CD8-positive, alpha-beta memory T cell (primary cell): ENCODE data around the gene P4HA2. TPM values are rescaled to one million over a fixed set of nuclear protein-coding genes. Genes with fewer than 3 reads are reported as not detected.

ENCODE experiments used
- CTCF ChIA-PET: fragments of 350-600 bp; sonication (Branson Sonifier 250); formaldehyde crosslinking; loops from one replicate; lab custom pipeline; 2021; ENCODE audit warnings: antibody characterized with exemption; lab: Charles Lee
- POLR2A ChIA-PET: fragments of 350-600 bp; sonication (Branson Sonifier 250); formaldehyde crosslinking; loops from one replicate; lab custom pipeline; 2021; ENCODE audit warnings: antibody characterized with exemption; lab: Charles Lee
- DNase-seq, 5 donors: peaks; one replicate each; pipeline versions ENCODE4 v3.0.0 to v3.0.0-alpha.2; 2020 to 2022; ENCODE audit warnings: mixed read lengths in 1 of 5
- H3K27ac ChIP-seq: one replicate; pipeline ENCODE4 v1.7.0; 2013; ENCODE audit warnings: low read depth, mild to moderate bottlenecking, low read length, moderate library complexity
- H3K27me3 ChIP-seq: 2 replicates; pipeline ENCODE4 v1.7.0; 2013; ENCODE audit warnings: low read length, mild to moderate bottlenecking; ENCODE audit not compliant: insufficient read depth, poor library complexity, severe bottlenecking
- H3K36me3 ChIP-seq: 2 replicates; pipeline ENCODE4 v1.7.0; 2013; ENCODE audit warnings: mild to moderate bottlenecking, low read length, moderate library complexity; ENCODE audit not compliant: insufficient read depth
- H3K4me1 ChIP-seq: 2 replicates; pipeline ENCODE4 v1.7.0; 2013; ENCODE audit warnings: mild to moderate bottlenecking, low read length, moderate library complexity; ENCODE audit not compliant: insufficient read depth
- H3K4me3 ChIP-seq: 2 replicates; pipeline ENCODE4 v1.7.0; 2013; ENCODE audit warnings: mild to moderate bottlenecking, low read length
- H3K9me3 ChIP-seq: 2 replicates; pipeline ENCODE4 v1.7.0; 2013; ENCODE audit warnings: mild to moderate bottlenecking, low read length
- H3K27ac Mint-ChIP-seq, 8 donors: one replicate each; pipeline ENCODE4 v1.8.0; 2020 to 2021; ENCODE audit warnings: mixed read lengths in 8 of 8, mild to moderate bottlenecking in 6 of 8, inconsistent platforms in 3 of 8, moderate library complexity in 3 of 8
- H3K27me3 Mint-ChIP-seq, 2 donors: one replicate each; pipeline ENCODE4 v1.8.0; 2020 to 2021; ENCODE audit warnings: mixed read lengths in 2 of 2, mild to moderate bottlenecking in 1 of 2, moderate library complexity in 1 of 2
- H3K36me3 Mint-ChIP-seq, 3 donors: one replicate each; pipeline ENCODE4 v1.8.0; 2020 to 2021; ENCODE audit warnings: mixed read lengths in 3 of 3, inconsistent platforms in 1 of 3, mild to moderate bottlenecking in 1 of 3
- H3K4me1 Mint-ChIP-seq, 3 donors: one replicate each; pipeline ENCODE4 v1.8.0; 2020 to 2021; ENCODE audit warnings: mixed read lengths in 3 of 3, inconsistent platforms in 1 of 3, mild to moderate bottlenecking in 1 of 3
- H3K4me3 Mint-ChIP-seq, 7 donors: one replicate each; pipeline ENCODE4 v1.8.0; 2020 to 2021; ENCODE audit warnings: mixed read lengths in 7 of 7, mild to moderate bottlenecking in 6 of 7, moderate library complexity in 4 of 7, inconsistent platforms in 2 of 7
- H3K9me3 Mint-ChIP-seq, 5 donors: one replicate each; pipeline ENCODE4 v1.8.0; 2020 to 2022; ENCODE audit warnings: mixed read lengths in 5 of 5, mild to moderate bottlenecking in 3 of 5, moderate library complexity in 2 of 5, inconsistent platforms in 1 of 5
- polyA plus RNA-seq: library from polyadenylated mRNA; unstranded; fragments of 300-500 nt; fragmentation: Illumina TruSeq; gene quantifications from one replicate; pipeline ENCODE4 v1.2.3, GENCODE V29; 2021
- total RNA-seq, 2 experiments: library from RNA; stranded (reverse); gene quantifications; one replicate each; pipeline ENCODE4 v1.2.3, GENCODE V29; 2021

P4HA2 gene
- total and polyA plus RNA-seq, 3 experiments from 2014 or later: 7.2 to 7.9 TPM; not detected in 1

GRCh38 chr5:132190161-132190817 lies 37.4 kb downstream of the P4HA2 start:
- Mint-ChIP-seq H3K27me3 (peaks cover 7 to 13% of the 10 kb centered on the region in 2 donors), H3K9me3 (no peaks in the 10 kb centered on the region), H3K36me3 (no peaks in the 10 kb centered on the region), H3K4me1 (peaks cover 0 to 7% (median 5%) of the 10 kb centered on the region in 3 donors), H3K27ac (no peak overlapping the region), H3K4me3 (no peak overlapping the region)
- peak in 2 of 5 donors; percentile 27 to 33 for DNase-seq
- H3K4me3 ChIP-seq: no peak overlapping the region
- no peak overlapping the region for H3K27ac ChIP-seq
- POLR2A ChIA-PET: no interaction called here
- CTCF ChIA-PET: interaction anchor here (0.8 to 1.4 kb wide), 7 partner anchors 8 to 629 kb away, joined by 3 to 7 read pairs (median 4); no protein-coding TSS in a partner anchor
- no peaks in the 10 kb centered on the region for H3K27me3 ChIP-seq
- no peaks in the 10 kb centered on the region for H3K36me3 ChIP-seq
- H3K4me1 ChIP-seq: no peaks in the 10 kb centered on the region
- H3K9me3 ChIP-seq: no peaks in the 10 kb centered on the region

- CTCF ChIA-PET: no interaction called here
Observed at GRCh38 chr5:132184588-132184987, 43.1 kb downstream of the P4HA2 start.

GRCh38 chr5:132183723-132184122 lies 43.9 kb downstream of the P4HA2 start:
- H3K4me1 Mint-ChIP-seq: peaks cover 4 to 14% (median 10%) of the 10 kb centered on the region in 3 donors
- no peak overlapping the region for H3K27ac ChIP-seq
- H3K27ac Mint-ChIP-seq: no peak overlapping the region
- no peaks in the 10 kb centered on the region for H3K9me3 Mint-ChIP-seq
- no peak overlapping the region for H3K4me3 ChIP-seq
- ChIA-PET POLR2A (no interaction called here), CTCF (no interaction called here)
- peaks cover 6% of the 10 kb centered on the region for H3K4me1 ChIP-seq
- H3K27me3 ChIP-seq: no peaks in the 10 kb centered on the region
- peaks cover 0 to 2% (median 0%) of the 10 kb centered on the region in 3 donors for H3K36me3 Mint-ChIP-seq
- H3K9me3 ChIP-seq: no peaks in the 10 kb centered on the region
- no peak for DNase-seq
- H3K36me3 ChIP-seq: no peaks in the 10 kb centered on the region
- peaks cover 7 to 10% of the 10 kb centered on the region in 2 donors for H3K27me3 Mint-ChIP-seq
- H3K4me3 Mint-ChIP-seq: no peak overlapping the region

More at GRCh38 chr5:132184588-132184987, 43.1 kb downstream of the P4HA2 start:
- Histone ChIP-seq H3K9me3 (no peaks in the 10 kb centered on the region), H3K36me3 (no peaks in the 10 kb centered on the region), H3K4me3 (no peak overlapping the region), H3K27me3 (no peaks in the 10 kb centered on the region), H3K4me1 (peaks cover 4% of the 10 kb centered on the region), H3K27ac (no peak overlapping the region)
- Mint-ChIP-seq H3K36me3 (peaks cover 0 to 2% (median 0%) of the 10 kb centered on the region in 3 donors), H3K4me1 (peaks cover 4 to 9% (median 8%) of the 10 kb centered on the region in 3 donors), H3K27me3 (peaks cover 7 to 13% of the 10 kb centered on the region in 2 donors), H3K4me3 (no peak overlapping the region), H3K9me3 (no peaks in the 10 kb centered on the region), H3K27ac (no peak overlapping the region)
- POLR2A ChIA-PET: no interaction called here
- no peak for DNase-seq

- Mint-ChIP-seq H3K4me1 (peaks cover 4 to 14% (median 10%) of the 10 kb centered on the region in 3 donors), H3K36me3 (peaks cover 0 to 2% (median 0%) of the 10 kb centered on the region in 3 donors), H3K27me3 (peaks cover 4% of the 10 kb centered on the region in 2 donors), H3K27ac (peak overlapping the region in 1 of 8 donors; percentile 27), H3K9me3 (no peaks in the 10 kb centered on the region), H3K4me3 (no peak overlapping the region)
- no peak overlapping the region for H3K27ac ChIP-seq
- no peak for DNase-seq
- H3K27me3 ChIP-seq: no peaks in the 10 kb centered on the region
- no peak overlapping the region for H3K4me3 ChIP-seq
- H3K4me1 ChIP-seq: peaks cover 6% of the 10 kb centered on the region
- CTCF ChIA-PET: interaction anchor here (0.7 kb wide), 1 partner anchor 119 kb away, joined by 3 read pairs; no protein-coding TSS in a partner anchor
- no peaks in the 10 kb centered on the region for H3K36me3 ChIP-seq
- no peaks in the 10 kb centered on the region for H3K9me3 ChIP-seq
- POLR2A ChIA-PET: interaction anchor here (0.6 kb wide), 1 partner anchor 79 kb away, joined by 3 read pairs; no protein-coding TSS in a partner anchor
Observed at GRCh38 chr5:132182359-132183040, 45.2 kb downstream of the P4HA2 start.

- POLR2A ChIA-PET: no interaction called here
- H3K9me3 Mint-ChIP-seq: no peaks in the 10 kb centered on the region
- peaks cover 0 to 2% (median 0%) of the 10 kb centered on the region in 3 donors for H3K36me3 Mint-ChIP-seq
Observed at GRCh38 chr5:132181011-132181629, 46.5 kb downstream of the P4HA2 start.

GRCh38 chr5:132180134-132180745 lies 47.4 kb downstream of the P4HA2 start:
- DNase-seq: no peak
- Histone ChIP-seq H3K4me3 (no peak overlapping the region), H3K27me3 (no peaks in the 10 kb centered on the region), H3K27ac (peak overlapping the region; percentile 51), H3K4me1 (peaks cover 11% of the 10 kb centered on the region), H3K9me3 (no peaks in the 10 kb centered on the region), H3K36me3 (no peaks in the 10 kb centered on the region)
- H3K9me3 Mint-ChIP-seq: no peaks in the 10 kb centered on the region
- H3K36me3 Mint-ChIP-seq: peaks cover 0 to 2% (median 0%) of the 10 kb centered on the region in 3 donors
- no peaks in the 10 kb centered on the region for H3K27me3 Mint-ChIP-seq
- no peak overlapping the region for H3K4me3 Mint-ChIP-seq
- ChIA-PET POLR2A (no interaction called here), CTCF (interaction anchor here (0.9 to 2.3 kb wide), 5 partner anchors 10 to 119 kb away, joined by 3 to 5 read pairs (median 3); no protein-coding TSS in a partner anchor)
- no peak overlapping the region for H3K27ac Mint-ChIP-seq
- H3K4me1 Mint-ChIP-seq: peaks cover 13 to 25% (median 21%) of the 10 kb centered on the region in 3 donors

More at GRCh38 chr5:132181011-132181629, 46.5 kb downstream of the P4HA2 start:
- H3K4me1 Mint-ChIP-seq: peaks cover 13 to 25% (median 21%) of the 10 kb centered on the region in 3 donors
- H3K27ac Mint-ChIP-seq: no peak overlapping the region
- H3K27me3 Mint-ChIP-seq: no peaks in the 10 kb centered on the region
- H3K4me3 ChIP-seq: no peak overlapping the region
- H3K27ac ChIP-seq: peak overlapping the region; percentile 51
- no peaks in the 10 kb centered on the region for H3K36me3 ChIP-seq
- no peaks in the 10 kb centered on the region for H3K9me3 ChIP-seq
- no peak overlapping the region for H3K4me3 Mint-ChIP-seq
- CTCF ChIA-PET: interaction anchor here (2.3 kb wide), 1 partner anchor 114 kb away, joined by 5 read pairs; no protein-coding TSS in a partner anchor
- peaks cover 11% of the 10 kb centered on the region for H3K4me1 ChIP-seq
- DNase-seq: no peak
- H3K27me3 ChIP-seq: no peaks in the 10 kb centered on the region

- Histone ChIP-seq H3K4me1 (peaks cover 11% of the 10 kb centered on the region), H3K27ac (peak overlapping the region; percentile 51), H3K4me3 (no peak overlapping the region), H3K27me3 (no peaks in the 10 kb centered on the region), H3K36me3 (no peaks in the 10 kb centered on the region), H3K9me3 (no peaks in the 10 kb centered on the region)
- Mint-ChIP-seq H3K9me3 (no peaks in the 10 kb centered on the region), H3K36me3 (peaks cover 0 to 2% (median 0%) of the 10 kb centered on the region in 3 donors), H3K27ac (peak overlapping the region in 2 of 8 donors; percentile 2 to 66), H3K4me3 (no peak overlapping the region), H3K4me1 (peaks cover 13 to 25% (median 21%) of the 10 kb centered on the region in 3 donors), H3K27me3 (no peaks in the 10 kb centered on the region)
- DNase-seq: no peak
- ChIA-PET POLR2A (no interaction called here), CTCF (interaction anchor here (0.8 to 2.3 kb wide), 6 partner anchors 9 to 118 kb away, joined by 3 to 5 read pairs (median 4); no protein-coding TSS in a partner anchor)
Observed at GRCh38 chr5:132179405-132179804, 48.2 kb downstream of the P4HA2 start.
